GM12892 (cell line): ENCODE measurements around the gene CCDC88C.

ENCODE experiments used
- DNase-seq: peaks from one replicate; pipeline ENCODE4 v3.0.0; 2011; ENCODE audit not compliant: insufficient read length
- FAIRE-seq: peaks from 2 replicates; lab custom pipeline; 2011; peaks lifted over from hg19 to GRCh38; lab: Jason Lieb, UNC
- POLR2A ChIP-seq: IDR thresholded peaks from 2 replicates; pipeline ENCODE4 v1.6.1; 2011; ENCODE audit warnings: low read depth, low read length, control low read depth
- POLR2AphosphoS5 ChIP-seq: IDR thresholded peaks from 2 replicates; pipeline ENCODE4 v1.6.1; 2011; ENCODE audit warnings: low read depth, low read length, control low read depth
- TAF1 ChIP-seq: IDR thresholded peaks from 2 replicates; pipeline ENCODE4 v1.6.1; 2011; ENCODE audit warnings: low read depth, mild to moderate bottlenecking, control low read depth, low read length, borderline replicate concordance

The CCDC88C gene

DNA sequence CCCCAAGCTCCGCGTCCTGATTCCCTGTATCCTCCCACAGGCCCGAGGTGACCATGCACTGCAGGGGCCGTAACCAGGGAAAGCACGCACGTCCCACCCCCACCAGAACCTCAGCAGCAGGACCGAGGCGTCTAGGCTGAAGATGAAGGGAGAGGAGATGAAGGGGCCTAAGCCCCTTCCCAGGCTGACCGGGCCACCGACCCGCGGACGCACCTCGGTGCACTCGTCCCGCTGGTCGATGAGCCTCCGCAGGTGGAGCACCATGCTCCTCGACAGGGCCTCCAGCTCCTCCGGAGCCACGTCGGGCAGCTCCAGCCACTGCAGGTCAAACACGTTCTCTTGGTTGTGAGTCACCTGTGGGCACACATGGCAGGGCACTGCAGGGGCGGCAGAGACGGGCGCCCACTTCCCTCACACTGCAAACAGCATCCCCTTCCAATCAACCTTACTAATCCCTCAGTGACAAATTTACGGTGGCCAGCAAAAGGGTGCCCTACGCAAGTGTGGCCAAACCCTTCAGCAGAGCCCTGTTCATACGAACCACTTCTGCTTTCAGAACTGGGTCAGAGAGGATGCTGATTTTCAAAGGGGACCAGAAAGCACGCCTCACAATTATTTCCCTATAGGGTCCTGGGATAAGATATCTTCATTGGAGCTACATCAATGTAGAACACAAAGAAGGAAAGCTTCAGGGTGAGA lies 77.8 kb downstream of the CCDC88C start:
- FAIRE-seq (no peak), DNase-seq (no peak)
- no peak for TF ChIP-seq POLR2AphosphoS5
- TF ChIP-seq TAF1: no peak
- no peak for TF ChIP-seq POLR2A

DNA sequence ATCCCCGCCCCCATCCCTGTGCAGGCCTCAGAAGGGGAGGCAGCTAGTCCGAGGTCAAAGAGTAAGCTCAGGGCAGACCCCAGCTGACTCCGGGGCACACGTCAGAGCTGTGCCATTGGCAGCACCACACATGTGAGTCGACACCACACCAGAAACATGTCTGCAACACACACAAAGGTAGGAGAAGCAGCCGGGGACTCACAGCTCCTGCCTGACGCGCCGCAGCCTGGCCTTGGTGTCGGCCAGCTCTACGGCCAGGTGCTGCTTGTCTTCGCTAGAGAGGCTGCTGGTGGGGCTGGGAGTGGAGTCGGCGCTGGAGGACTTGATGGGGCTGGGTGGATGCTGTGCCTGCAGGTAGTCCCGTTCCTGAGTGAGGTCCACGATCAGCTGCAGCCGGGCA lies 78.5 kb downstream of the CCDC88C start:
- FAIRE-seq: no peak
- DNase-seq: no peak
- no peak for TF ChIP-seq TAF1
- TF ChIP-seq POLR2AphosphoS5: no peak; the same call in 1 of the 2 replicates
- no peak for TF ChIP-seq POLR2A

DNA sequence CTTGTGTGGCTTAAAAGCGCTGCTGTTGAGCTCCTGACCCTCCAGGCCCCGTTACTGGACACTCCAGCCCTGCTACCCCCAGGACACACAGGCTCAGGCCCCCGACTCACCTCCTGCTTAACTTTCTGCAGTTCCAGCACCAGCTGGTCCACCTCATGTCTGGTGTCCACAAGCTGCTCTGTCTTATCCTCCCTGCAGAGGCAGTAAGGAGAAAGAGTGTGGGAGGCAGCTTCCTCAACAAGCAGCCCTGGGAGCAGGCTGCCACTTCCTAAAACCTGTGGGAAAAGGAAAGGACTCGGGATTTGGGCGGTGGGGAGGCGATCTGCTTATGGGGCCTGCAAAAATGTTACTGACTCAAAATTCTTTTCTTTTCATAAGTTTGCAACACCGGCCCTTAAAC lies 79.2 kb downstream of the CCDC88C start:
- no peak for TF ChIP-seq TAF1
- no peak for TF ChIP-seq POLR2AphosphoS5
- TF ChIP-seq POLR2A: no peak
- FAIRE-seq (no peak), DNase-seq (no peak)

DNA sequence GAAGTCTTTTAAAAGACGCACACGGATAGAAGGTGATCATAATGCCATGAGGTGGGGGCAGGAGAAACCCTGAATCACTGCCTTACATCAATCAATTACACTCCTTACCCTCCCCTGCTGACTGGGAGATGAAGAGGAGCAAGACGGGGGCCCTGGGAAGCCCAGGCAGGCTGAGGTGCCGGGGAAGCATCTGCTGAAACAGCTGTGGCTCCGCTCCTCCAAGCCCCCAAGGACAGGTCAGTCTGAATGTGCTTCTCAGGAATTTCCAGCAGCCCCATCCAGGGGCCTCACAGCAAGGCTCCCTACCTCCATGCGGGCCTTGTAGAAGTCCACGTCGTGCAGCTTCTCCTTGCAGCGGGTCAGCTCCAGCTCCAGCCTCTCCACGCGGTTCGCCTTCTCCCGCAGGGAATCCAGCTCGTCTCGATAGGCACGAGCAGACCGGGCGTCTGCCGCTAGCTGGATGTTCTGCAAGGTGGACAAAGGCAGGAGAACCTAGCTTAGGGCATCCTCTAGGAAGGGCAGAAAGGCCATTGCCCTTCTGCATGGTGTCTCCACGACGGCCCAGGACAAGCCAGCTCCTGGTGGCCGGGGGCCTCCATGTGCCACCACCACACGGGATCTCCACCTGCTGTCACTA lies 79.8 kb downstream of the CCDC88C start:
- TF ChIP-seq TAF1 (no peak), POLR2A (no peak), POLR2AphosphoS5 (no peak)
- DNase-seq (no peak), FAIRE-seq (no peak)

DNA sequence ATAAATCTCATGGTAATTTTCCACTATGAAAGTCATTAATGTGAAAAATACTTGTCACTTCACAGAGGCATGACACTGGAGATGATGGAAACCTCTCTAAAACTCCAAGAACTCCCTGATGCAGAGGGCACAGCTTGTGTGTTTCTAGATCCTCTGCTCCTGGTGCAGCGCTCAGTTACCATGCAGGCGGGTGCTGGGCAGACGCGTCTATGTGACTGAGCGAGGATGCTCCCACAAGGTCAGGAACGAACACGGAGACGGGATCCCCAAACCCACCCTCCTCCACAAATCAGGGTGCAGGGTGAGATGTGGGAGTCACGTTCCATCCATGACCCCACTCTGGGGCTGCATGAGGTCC lies 81.5 kb downstream of the CCDC88C start:
- FAIRE-seq (no peak), DNase-seq (no peak)
- TF ChIP-seq POLR2A (no peak), TAF1 (no peak), POLR2AphosphoS5 (no peak)

DNA sequence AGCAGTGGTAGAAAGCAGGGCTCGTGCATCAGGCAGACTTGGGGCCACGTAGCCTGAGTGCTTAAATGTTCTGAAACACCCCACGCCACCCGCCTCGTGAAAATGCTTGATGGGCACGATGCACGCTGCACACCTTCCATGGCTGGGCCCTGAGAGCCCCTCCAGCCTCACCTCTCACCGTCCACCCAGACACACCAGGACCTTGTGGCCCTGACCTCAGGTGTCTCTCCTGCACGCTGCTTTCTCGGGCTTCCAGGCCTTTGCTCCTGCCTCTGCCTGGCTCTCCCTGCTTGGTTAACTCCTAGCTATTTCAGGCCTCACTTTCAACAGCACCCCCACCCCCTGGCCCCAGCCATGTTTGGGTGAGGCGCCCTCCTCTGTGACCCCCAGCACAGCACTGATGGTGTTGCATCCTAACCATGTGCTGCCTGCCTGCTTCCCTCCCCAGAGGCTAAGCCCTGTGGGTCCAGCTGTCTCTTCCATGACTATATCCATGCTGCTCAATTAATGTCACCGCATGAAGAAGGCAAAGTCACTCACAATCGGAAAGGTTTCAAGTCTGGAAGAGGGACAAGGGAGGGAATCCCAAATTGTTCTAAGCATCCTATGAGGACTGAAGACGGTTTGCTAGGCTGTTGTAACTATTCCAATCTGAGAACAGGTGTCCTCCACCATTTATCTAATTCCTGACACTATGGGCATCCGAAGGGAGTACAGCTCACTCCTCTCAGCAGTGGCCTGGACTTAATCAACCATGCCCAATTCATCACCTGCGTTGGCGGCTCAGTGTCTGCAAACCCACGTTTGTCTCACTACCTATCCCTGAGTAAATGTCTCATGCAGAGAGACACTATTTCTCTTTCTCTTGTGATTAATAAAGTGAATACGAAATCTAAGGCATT lies 82.2 kb downstream of the CCDC88C start:
- no peak for TF ChIP-seq POLR2A
- TF ChIP-seq POLR2AphosphoS5: no peak
- TF ChIP-seq TAF1: no peak
- DNase-seq (no peak), FAIRE-seq (no peak)

DNA sequence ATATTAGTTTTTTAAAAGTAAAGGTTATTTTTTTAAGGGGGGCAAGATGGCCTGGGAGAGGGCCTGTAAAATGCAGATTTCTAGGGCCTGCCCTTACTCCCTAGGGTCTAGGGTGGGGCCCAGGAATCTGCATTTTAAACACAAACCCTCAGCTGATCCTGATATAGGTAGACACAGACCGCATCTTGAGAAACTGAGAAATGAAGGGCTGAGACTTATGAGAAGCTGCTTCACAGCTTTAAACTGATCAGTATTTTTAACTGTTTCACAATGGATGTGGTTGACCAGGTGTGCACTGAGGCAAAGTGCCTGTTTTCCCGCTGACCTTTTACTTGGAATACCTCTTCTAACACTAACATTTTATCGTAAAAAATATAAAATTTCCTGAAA lies 84.0 kb downstream of the CCDC88C start:
- FAIRE-seq (no peak), DNase-seq (no peak)
- TF ChIP-seq POLR2A (no peak), POLR2AphosphoS5 (no peak), TAF1 (no peak)

DNA sequence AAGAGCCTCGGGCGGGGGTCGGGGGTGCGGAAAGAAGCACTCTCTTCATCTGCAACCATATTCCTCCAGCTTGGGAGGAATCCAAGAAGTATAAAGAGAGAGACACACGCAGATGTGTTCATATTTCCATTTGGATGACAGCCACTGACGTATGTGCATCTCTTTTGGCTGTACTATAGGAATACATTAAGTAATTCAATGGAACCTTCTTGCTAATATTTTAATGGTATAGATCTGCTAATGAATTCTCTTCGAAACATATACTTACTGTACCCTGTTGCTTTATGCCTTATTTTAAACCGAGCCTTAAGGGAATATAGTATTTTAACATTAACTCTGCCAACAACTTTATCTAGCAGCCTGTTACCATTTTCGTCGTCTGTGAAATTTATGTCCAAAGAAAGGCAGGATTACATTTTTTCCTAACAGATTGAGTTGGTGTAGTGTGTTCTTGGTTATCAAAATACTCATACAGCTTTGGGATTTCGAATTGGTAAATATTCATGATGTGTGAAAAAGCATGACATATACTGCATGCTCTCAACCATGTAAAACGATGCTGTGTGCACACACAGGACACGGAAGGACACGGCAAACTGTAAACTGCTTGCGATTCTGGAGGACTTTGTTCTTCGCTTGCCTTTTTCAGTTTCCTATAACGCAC lies 84.5 kb downstream of the CCDC88C start:
- TF ChIP-seq TAF1: no peak
- no peak for TF ChIP-seq POLR2AphosphoS5
- no peak for TF ChIP-seq POLR2A
- peak; percentile 87 for FAIRE-seq
- no peak for DNase-seq

DNA sequence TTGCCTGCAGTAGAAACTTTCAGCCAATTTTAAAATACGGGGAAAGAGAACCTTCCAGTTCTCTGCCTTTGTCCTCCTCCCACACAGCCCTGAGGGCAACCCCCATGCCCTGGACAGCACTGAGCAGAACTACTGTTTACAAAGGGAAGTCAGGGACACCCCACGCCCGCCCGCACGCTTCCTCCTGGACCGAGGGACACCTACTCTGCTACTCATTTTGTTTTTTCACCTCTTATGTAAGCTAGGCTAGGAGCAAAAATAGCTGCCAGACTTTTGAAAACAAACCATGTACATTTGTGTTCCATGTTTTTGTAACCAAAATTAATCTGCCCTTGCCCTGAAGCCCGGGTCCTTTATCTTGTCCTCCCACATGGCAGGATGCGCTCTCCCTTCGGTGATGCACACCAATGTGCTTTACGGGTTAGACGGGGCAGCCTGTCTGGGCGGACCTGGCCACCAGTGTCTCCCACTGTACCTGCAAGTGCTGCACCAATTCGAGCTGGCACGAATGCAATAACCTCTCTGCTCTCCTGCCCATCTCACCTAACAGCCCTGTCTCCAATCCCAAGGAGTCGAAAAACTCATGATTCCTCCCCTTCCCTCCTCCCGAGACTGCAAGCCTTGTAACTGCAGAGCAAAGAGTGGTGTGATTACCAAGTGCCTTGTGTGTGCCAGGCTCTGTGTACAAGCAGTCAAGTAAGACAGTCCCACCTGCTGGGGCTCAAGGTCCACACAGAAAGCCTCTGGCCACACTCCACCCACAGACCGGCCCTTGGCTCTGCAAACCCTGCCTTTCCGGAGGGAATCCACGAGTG lies 85.2 kb downstream of the CCDC88C start:
- FAIRE-seq (peak; percentile 79), DNase-seq (no peak)
- no peak for TF ChIP-seq TAF1
- TF ChIP-seq POLR2AphosphoS5: no peak
- TF ChIP-seq POLR2A: no peak

DNA sequence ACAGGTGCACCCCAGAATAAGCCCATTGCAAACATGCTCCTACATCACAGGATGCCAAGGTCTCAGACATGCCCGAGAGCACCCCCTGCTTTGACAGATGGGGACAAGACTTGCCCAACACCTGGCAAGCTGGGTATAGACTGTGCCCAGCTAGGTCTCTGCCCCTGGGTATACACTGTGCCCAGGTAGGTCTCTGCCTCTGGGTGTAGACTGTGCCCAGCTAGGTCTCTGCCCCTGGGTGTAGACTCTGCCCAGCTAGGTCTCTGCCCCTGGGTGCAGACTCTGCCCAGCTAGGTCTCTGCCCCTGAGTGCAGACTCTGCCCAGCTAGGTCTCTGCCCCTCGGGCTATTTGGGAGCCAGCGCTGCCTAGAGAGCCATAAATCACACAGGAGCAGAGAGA lies 85.9 kb downstream of the CCDC88C start:
- DNase-seq: no peak
- no peak for FAIRE-seq

DNA sequence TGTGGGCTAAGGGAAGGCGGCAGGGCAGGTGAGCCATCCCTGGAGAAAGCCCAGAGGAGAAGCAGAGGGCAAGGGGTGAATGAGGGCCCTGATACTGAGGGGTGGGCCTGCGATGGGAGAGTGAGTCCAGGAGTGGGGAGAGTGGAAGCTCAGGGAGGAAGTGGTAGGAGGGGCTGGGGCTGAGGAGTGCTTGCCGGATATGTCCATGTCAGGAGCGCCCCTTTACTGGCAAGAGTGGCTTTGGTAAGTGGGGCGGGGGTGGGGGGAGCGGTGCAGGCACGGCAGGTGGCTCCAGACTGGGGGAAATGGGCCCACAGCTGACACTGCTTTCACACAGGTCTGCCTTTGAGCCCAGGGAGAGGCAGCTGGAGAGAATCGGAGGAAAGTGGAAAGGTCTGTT lies 86.8 kb downstream of the CCDC88C start:
- no peak for DNase-seq
- FAIRE-seq: no peak
- TF ChIP-seq TAF1: no peak
- no peak for TF ChIP-seq POLR2AphosphoS5
- TF ChIP-seq POLR2A: no peak

More for the DNA sequence above, 85.9 kb downstream of the CCDC88C start:
- no peak for TF ChIP-seq POLR2AphosphoS5
- 0 out of 2 replicates have a peak, but pooled peaks have one; percentile 6 for TF ChIP-seq POLR2A
